CD4-positive, alpha-beta T cell treated with Interleukin-15 for 4 hours (primary cell): ENCODE measurements around the gene NEURL1.

Experiments
- DNase-seq: peaks from one replicate; pipeline ENCODE4 v3.0.0-alpha.2; 2020; ENCODE audit warnings: low spot score

Gene NEURL1

GRCh38 chr10:103609231-103610082 is 116.0 kb downstream of the NEURL1 start:
- DNase-seq, result no peak

GRCh38 chr10:103610083-103610472 is 116.6 kb downstream of the NEURL1 start:
- no peak for DNase-seq

GRCh38 chr10:103610921-103611511 is 117.5 kb downstream of the NEURL1 start:
- DNase-seq, result no peak

- no peak for DNase-seq
These were observed 119.2 kb downstream of the NEURL1 start for GRCh38 chr10:103612462-103613365.

- DNase-seq, result no peak
These were observed 120.1 kb downstream of the NEURL1 start for GRCh38 chr10:103613616-103614015.

GRCh38 chr10:103614306-103615158 is 121.0 kb downstream of the NEURL1 start:
- no peak for DNase-seq

- DNase-seq, result no peak
These were observed 123.4 kb downstream of the NEURL1 start for GRCh38 chr10:103616705-103617601.

GRCh38 chr10:103617602-103618385 is 124.3 kb downstream of the NEURL1 start:
- DNase-seq, result no peak

GRCh38 chr10:103618575-103619423 is 125.3 kb downstream of the NEURL1 start:
- DNase-seq, result no peak

GRCh38 chr10:103619424-103620351 is 126.2 kb downstream of the NEURL1 start:
- no peak for DNase-seq

- DNase-seq, result no peak
These were observed 126.8 kb downstream of the NEURL1 start for GRCh38 chr10:103620352-103620740.

- no peak for DNase-seq
These were observed 127.6 kb downstream of the NEURL1 start for GRCh38 chr10:103620891-103621782.

- no peak for DNase-seq
These were observed 128.2 kb downstream of the NEURL1 start for GRCh38 chr10:103621783-103622125.

- DNase-seq, result no peak
These were observed 128.8 kb downstream of the NEURL1 start for GRCh38 chr10:103622286-103622685.

- DNase-seq, result no peak
These were observed 129.6 kb downstream of the NEURL1 start for GRCh38 chr10:103622935-103623574.

GRCh38 chr10:103626178-103626577 is 132.7 kb downstream of the NEURL1 start:
- DNase-seq, result no peak
